H9 (cell line): ENCODE data around the gene CLEC11A. TPM values are rescaled to one million over a fixed set of nuclear protein-coding genes. Genes with fewer than 3 reads are reported as not detected.

Experiments used
- DNase-seq: peaks from one replicate; pipeline ENCODE4 v3.0.0-alpha.2; 2017
- H2AFZ ChIP-seq: one replicate; pipeline ENCODE4 v1.6.1; 2013; ENCODE audit warnings: mild to moderate bottlenecking, low read length, control low read depth, moderate library complexity
- H2AK5ac ChIP-seq: 2 replicates; pipeline ENCODE4 v1.6.1; 2013; ENCODE audit warnings: low read length, control low read depth, mixed read lengths; ENCODE audit not compliant: insufficient read length
- H2BK120ac ChIP-seq: one replicate; pipeline ENCODE4 v1.6.1; 2013; ENCODE audit warnings: low read depth, mild to moderate bottlenecking, low read length, control low read depth, inconsistent platforms; ENCODE audit not compliant: poor library complexity, severe bottlenecking
- H2BK12ac ChIP-seq: 2 replicates; pipeline ENCODE4 v1.6.1; 2013; ENCODE audit warnings: low read length, control low read depth, mixed read lengths, low read depth; ENCODE audit not compliant: insufficient read length
- H2BK15ac ChIP-seq: 2 replicates; pipeline ENCODE4 v1.6.1; 2013; ENCODE audit warnings: low read depth, low read length, control low read depth
- H2BK20ac ChIP-seq: one replicate; pipeline ENCODE4 v1.6.1; 2013; ENCODE audit warnings: low read depth, mild to moderate bottlenecking, low read length, control low read depth, inconsistent platforms; ENCODE audit not compliant: poor library complexity, severe bottlenecking
- H2BK5ac ChIP-seq: 2 replicates; pipeline ENCODE4 v1.6.1; 2013; ENCODE audit warnings: low read length, control low read depth, mixed read lengths; ENCODE audit not compliant: insufficient read length
- H3K14ac ChIP-seq: 2 replicates; pipeline ENCODE4 v1.6.1; 2013; ENCODE audit warnings: low read length, control low read depth; ENCODE audit not compliant: insufficient read depth
- H3K18ac ChIP-seq: 2 replicates; pipeline ENCODE4 v1.6.1; 2013; ENCODE audit warnings: low read depth, mild to moderate bottlenecking, mixed read lengths, low read length, control low read depth; ENCODE audit not compliant: insufficient read length
- H3K23ac ChIP-seq: 2 replicates; pipeline ENCODE4 v1.6.1; 2013; ENCODE audit warnings: low read length, control low read depth, mixed read lengths, low read depth; ENCODE audit not compliant: insufficient read length
- H3K23me2 ChIP-seq: 2 replicates; pipeline ENCODE4 v1.6.1; 2013; ENCODE audit warnings: low read depth, mild to moderate bottlenecking, mixed read lengths, low read length, control low read depth; ENCODE audit not compliant: insufficient read length, poor library complexity, severe bottlenecking
- H3K27ac ChIP-seq: 2 replicates; pipeline ENCODE4 v1.5.1; 2013; ENCODE audit warnings: low read length, control low read depth, mixed read lengths, low read depth; ENCODE audit not compliant: insufficient read length
- H3K27me3 ChIP-seq: 2 replicates; pipeline ENCODE4 v1.6.1; 2013; ENCODE audit warnings: low read length, control low read depth, inconsistent platforms; ENCODE audit not compliant: insufficient read depth
- H3K4ac ChIP-seq: 2 replicates; pipeline ENCODE4 v1.6.1; 2013; ENCODE audit warnings: low read depth, mild to moderate bottlenecking, control low read depth, inconsistent platforms, low read length, moderate library complexity
- H3K4me1 ChIP-seq: 2 replicates; pipeline ENCODE4 v1.6.1; 2013; ENCODE audit warnings: low read length, control low read depth, inconsistent platforms; ENCODE audit not compliant: insufficient read depth
- H3K4me2 ChIP-seq: 2 replicates; pipeline ENCODE4 v1.6.1; 2013; ENCODE audit warnings: low read length, control low read depth, mixed read lengths; ENCODE audit not compliant: insufficient read length, insufficient read depth
- H3K56ac ChIP-seq: 2 replicates; pipeline ENCODE4 v1.6.1; 2013; ENCODE audit warnings: low read depth, mild to moderate bottlenecking, mixed read lengths, low read length, control low read depth; ENCODE audit not compliant: insufficient read length
- H3K79me1 ChIP-seq: 2 replicates; pipeline ENCODE4 v1.6.1; 2013; ENCODE audit warnings: low read depth, mild to moderate bottlenecking, moderate library complexity, low read length, control low read depth, inconsistent platforms; ENCODE audit not compliant: insufficient read depth, poor library complexity, severe bottlenecking
- H3K79me2 ChIP-seq: 2 replicates; pipeline ENCODE4 v1.6.1; 2013; ENCODE audit warnings: low read length, control low read depth, inconsistent platforms; ENCODE audit not compliant: insufficient read depth
- H3K9ac ChIP-seq: 2 replicates; pipeline ENCODE4 v1.6.1; 2013; ENCODE audit warnings: low read length, control low read depth, mixed read lengths; ENCODE audit not compliant: insufficient read length; ENCODE audit errors: extremely low read depth
- H3K9me3 ChIP-seq: one replicate; pipeline ENCODE4 v1.6.1; 2013; ENCODE audit warnings: low read depth, low read length, inconsistent platforms; ENCODE audit not compliant: control insufficient read depth
- H3T11ph ChIP-seq: one replicate; pipeline ENCODE4 v1.6.1; 2013; ENCODE audit warnings: mild to moderate bottlenecking, low read length, control low read depth, inconsistent platforms
- H4K20me1 ChIP-seq: one replicate; pipeline ENCODE4 v1.6.1; 2013; ENCODE audit not compliant: control insufficient read depth, insufficient read length, insufficient read depth
- H4K5ac ChIP-seq: 2 replicates; pipeline ENCODE4 v1.6.1; 2013; ENCODE audit warnings: low read depth, mild to moderate bottlenecking, mixed read lengths, low read length, control low read depth; ENCODE audit not compliant: insufficient read length
- H4K8ac ChIP-seq: replicated peaks from 2 replicates; pipeline ENCODE4 v1.6.1; 2013; ENCODE audit warnings: low read length, control low read depth, mixed read lengths, low read depth; ENCODE audit not compliant: insufficient read length
- H4K91ac ChIP-seq: 2 replicates; pipeline ENCODE4 v1.6.1; 2013; ENCODE audit warnings: low read depth, mild to moderate bottlenecking, moderate library complexity, mixed read lengths, low read length, control low read depth; ENCODE audit not compliant: insufficient read length
- H3K27ac Mint-ChIP-seq, 3 experiments: 2 replicates in 2 of 3; 3 replicates in 1 of 3; pipeline ENCODE4 v1.8.0; 2020 to 2021; ENCODE audit warnings: mixed read lengths in 3 of 3, mild to moderate bottlenecking in 1 of 3, moderate library complexity in 1 of 3
- H3K27me3 Mint-ChIP-seq: 2 replicates; pipeline ENCODE4 v1.8.0; 2021; ENCODE audit warnings: low read depth, mild to moderate bottlenecking, moderate library complexity, mixed read lengths
- H3K36me3 Mint-ChIP-seq, 3 experiments: 2 replicates in 2 of 3; 3 replicates in 1 of 3; pipeline ENCODE4 v1.8.0; 2020 to 2021; ENCODE audit warnings: low read depth in 3 of 3, mixed read lengths in 3 of 3; ENCODE audit not compliant: insufficient read depth in 1 of 3
- H3K4me1 Mint-ChIP-seq, 2 experiments: 2 replicates each; pipeline ENCODE4 v1.8.0; 2020; ENCODE audit warnings: mixed read lengths in 2 of 2
- H3K4me3 Mint-ChIP-seq, 2 experiments: 2 replicates in 1 of 2; 3 replicates in 1 of 2; pipeline ENCODE4 v1.8.0; 2020 to 2021; ENCODE audit warnings: mild to moderate bottlenecking in 2 of 2, mixed read lengths in 2 of 2, moderate library complexity in 1 of 2
- H3K9me3 Mint-ChIP-seq, 2 experiments: 2 replicates in 1 of 2; 3 replicates in 1 of 2; pipeline ENCODE4 v1.8.0; 2020; ENCODE audit warnings: mild to moderate bottlenecking in 2 of 2, mixed read lengths in 2 of 2, moderate library complexity in 1 of 2
- CTCF ChIP-seq: fragments of 200-600 bp; sonication (generic); conservative IDR thresholded peaks from 3 replicates; pipeline ENCODE4 v1.8.0; 2021; ENCODE audit warnings: antibody characterized with exemption, mild to moderate bottlenecking
- WGBS: extraction: QIAGEN DNeasy Blood & Tissue Kit; methylation state at CpG from one replicate; pipeline ENCODE4 v1.1.7; 2013; ENCODE audit warnings: missing lambda C conversion rate, low lambda C conversion rate, mixed read lengths; ENCODE audit not compliant: insufficient read length; ENCODE audit errors: extremely low coverage; 5-methylcytosine and 5-hydroxymethylcytosine counted together
- total RNA-seq: library from RNA; stranded (reverse); gene quantifications from 2 replicates; pipeline ENCODE4 v1.2.1, GENCODE V29; 2021

CLEC11A gene
- total RNA-seq, 1 experiment from 2014 or later, result 3.9 TPM

GRCh38 chr19:50741179-50741933 lies 18.2 kb downstream of the CLEC11A start:
- H2BK5ac ChIP-seq, result no peak overlapping the region
- H3K27ac ChIP-seq, result no peak overlapping the region
- H3K9ac ChIP-seq, result no peak overlapping the region
- H4K8ac ChIP-seq, result no peak overlapping the region
- H3K9me3 ChIP-seq, result no peaks in the 10 kb centered on the region
- no peak overlapping the region for H4K5ac ChIP-seq
- no peaks in the 10 kb centered on the region for H4K20me1 ChIP-seq
- no peaks in the 10 kb centered on the region for H3K79me2 ChIP-seq
- H4K91ac ChIP-seq, result no peak overlapping the region
- no peak overlapping the region for H2BK120ac ChIP-seq
- peaks cover 43% of the 10 kb centered on the region for H3K27me3 Mint-ChIP-seq
- H3K56ac ChIP-seq, result no peak overlapping the region
- no peak overlapping the region for H3K4me3 Mint-ChIP-seq
- no peak overlapping the region for H3K23ac ChIP-seq
- no peak for TF ChIP-seq CTCF
- no peak overlapping the region for H3K4ac ChIP-seq
- H3K4me1 ChIP-seq, result no peaks in the 10 kb centered on the region
- no peak overlapping the region for H3K18ac ChIP-seq
- H2BK20ac ChIP-seq, result no peak overlapping the region
- no peaks in the 10 kb centered on the region; a peak in 1 of 5 replicates for H3K9me3 Mint-ChIP-seq
- no peaks in the 10 kb centered on the region for H3K27me3 ChIP-seq
- no peak overlapping the region for H3K4me2 ChIP-seq
- H2AK5ac ChIP-seq, result no peak overlapping the region
- H3K4me1 Mint-ChIP-seq, result peaks cover 4 to 8% of the 10 kb centered on the region in 2 experiments
- no peak overlapping the region for H3K14ac ChIP-seq
- WGBS, result no CpG with 5 or more reads among the region's 18 CpGs
- no peaks in the 10 kb centered on the region for H3K36me3 Mint-ChIP-seq
- H3K79me1 ChIP-seq, result no peaks in the 10 kb centered on the region
- no peak overlapping the region for H2AFZ ChIP-seq
- no peak overlapping the region for H3T11ph ChIP-seq
- H2BK12ac ChIP-seq, result no peak overlapping the region
- no peak overlapping the region for H3K27ac Mint-ChIP-seq
- no peaks in the 10 kb centered on the region for H3K23me2 ChIP-seq
- DNase-seq, result no peak
- H2BK15ac ChIP-seq, result no peak overlapping the region
